SU-DHL-6 (cell line): ENCODE measurements around the gene INPP5A.

Source experiments
- EZH2phosphoT487 ChIP-seq: fragments of 200-600 bp; sonication (generic), shearing (Covaris generic); conservative IDR thresholded peaks from 2 replicates; pipeline ENCODE4 v1.6.1; 2018; ENCODE audit warnings: mild to moderate bottlenecking, antibody characterized with exemption, low read length, moderate library complexity, mixed read lengths
- TF ChIP-seq, protein P1 (sequence below): fragments of 200-600 bp; sonication (generic); IDR thresholded peaks from one replicate; pipeline ENCODE4 v1.5.1; 2017; ENCODE audit warnings: antibody characterized with exemption, mild to moderate bottlenecking, low read length, moderate library complexity; ENCODE audit not compliant: insufficient read depth, poor library complexity, severe bottlenecking

DNA sequence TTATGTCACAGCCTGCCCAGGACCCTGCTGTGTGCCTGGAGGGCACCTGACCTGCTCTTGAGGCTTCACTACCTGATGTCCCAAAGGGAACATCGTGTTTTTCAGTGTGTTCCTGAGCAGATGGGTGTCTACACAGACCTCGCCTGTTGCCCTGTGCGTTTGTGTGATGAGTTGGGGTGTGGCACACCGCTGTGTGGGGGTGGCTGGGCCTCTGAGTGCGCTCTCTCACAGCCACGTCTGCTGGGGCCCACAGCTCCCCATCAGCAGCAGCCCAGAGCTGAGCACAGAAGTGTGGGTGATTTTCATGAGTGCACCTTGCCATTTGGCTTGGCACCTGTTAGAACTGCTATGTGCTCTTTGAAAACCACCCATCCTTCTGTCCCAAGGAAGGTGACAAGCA is 126.8 kb downstream of the INPP5A start:
- TF ChIP-seq, protein P1, sequence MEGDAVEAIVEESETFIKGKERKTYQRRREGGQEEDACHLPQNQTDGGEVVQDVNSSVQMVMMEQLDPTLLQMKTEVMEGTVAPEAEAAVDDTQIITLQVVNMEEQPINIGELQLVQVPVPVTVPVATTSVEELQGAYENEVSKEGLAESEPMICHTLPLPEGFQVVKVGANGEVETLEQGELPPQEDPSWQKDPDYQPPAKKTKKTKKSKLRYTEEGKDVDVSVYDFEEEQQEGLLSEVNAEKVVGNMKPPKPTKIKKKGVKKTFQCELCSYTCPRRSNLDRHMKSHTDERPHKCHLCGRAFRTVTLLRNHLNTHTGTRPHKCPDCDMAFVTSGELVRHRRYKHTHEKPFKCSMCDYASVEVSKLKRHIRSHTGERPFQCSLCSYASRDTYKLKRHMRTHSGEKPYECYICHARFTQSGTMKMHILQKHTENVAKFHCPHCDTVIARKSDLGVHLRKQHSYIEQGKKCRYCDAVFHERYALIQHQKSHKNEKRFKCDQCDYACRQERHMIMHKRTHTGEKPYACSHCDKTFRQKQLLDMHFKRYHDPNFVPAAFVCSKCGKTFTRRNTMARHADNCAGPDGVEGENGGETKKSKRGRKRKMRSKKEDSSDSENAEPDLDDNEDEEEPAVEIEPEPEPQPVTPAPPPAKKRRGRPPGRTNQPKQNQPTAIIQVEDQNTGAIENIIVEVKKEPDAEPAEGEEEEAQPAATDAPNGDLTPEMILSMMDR: no peak
- TF ChIP-seq EZH2phosphoT487: no peak
